Measurements from ENCODE around the gene CUL2. TPM values are rescaled to one million over a fixed set of nuclear protein-coding genes. Genes with fewer than 3 reads are reported as not detected.
"Not testable (repeated sequence)": the region's sequence is repeated elsewhere in the genome, so short reads cannot be mapped to it uniquely, and the experiment has no call there.

The CUL2 gene
- total RNA-seq, 1 donor from 2014 or later: 26.2 TPM

DNA sequence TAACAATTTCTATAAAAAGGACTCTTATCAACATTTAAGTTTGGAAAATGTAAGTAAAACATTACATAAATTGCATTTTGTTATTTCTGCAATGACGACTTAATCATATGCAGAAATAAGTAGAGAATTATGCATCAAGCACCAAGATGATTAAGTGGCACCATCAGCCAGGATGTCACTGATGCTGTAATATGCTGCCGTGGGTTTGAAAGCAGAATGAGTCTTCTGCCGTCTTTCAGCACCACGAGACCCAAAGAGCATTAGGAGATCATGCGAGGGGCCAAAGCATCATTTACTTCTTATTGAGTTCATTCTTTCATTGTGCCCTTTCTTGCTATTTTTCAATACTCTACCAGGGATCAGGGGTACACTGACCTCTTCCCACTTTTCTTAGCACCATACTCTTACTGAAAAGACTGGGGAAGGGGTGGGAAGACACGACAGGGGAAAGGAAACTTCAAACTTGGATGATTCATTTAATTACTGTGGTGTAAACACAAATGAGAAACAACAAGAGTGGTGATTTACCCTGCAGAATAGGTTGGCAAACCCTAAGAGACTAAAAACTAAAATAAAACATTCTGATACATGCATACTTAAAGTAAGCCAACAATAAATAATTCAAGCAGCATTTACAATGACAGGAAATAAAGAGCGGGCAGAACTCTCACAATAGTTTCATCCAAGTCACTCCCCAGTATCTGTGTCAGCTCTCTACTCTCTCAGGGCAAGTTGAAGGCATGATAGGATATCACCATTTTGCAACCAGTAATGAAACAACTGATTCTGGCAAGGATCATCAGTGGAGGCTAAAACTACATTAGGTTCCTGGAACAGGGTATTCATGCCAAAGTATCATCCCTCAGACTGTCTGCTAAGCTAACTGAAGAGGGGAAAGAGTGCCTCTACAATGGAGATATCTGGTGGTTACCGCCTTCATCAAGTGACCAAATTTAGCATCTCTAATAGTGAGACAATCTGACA is 70.8 kb downstream of the CUL2 start:
- no peak for DNase-seq (ENCODE audit: low spot score)

GRCh38 chr10:35017608-35018007 is 72.5 kb downstream of the CUL2 start:
- DNase-seq (ENCODE audit: low spot score): no peak

DNA sequence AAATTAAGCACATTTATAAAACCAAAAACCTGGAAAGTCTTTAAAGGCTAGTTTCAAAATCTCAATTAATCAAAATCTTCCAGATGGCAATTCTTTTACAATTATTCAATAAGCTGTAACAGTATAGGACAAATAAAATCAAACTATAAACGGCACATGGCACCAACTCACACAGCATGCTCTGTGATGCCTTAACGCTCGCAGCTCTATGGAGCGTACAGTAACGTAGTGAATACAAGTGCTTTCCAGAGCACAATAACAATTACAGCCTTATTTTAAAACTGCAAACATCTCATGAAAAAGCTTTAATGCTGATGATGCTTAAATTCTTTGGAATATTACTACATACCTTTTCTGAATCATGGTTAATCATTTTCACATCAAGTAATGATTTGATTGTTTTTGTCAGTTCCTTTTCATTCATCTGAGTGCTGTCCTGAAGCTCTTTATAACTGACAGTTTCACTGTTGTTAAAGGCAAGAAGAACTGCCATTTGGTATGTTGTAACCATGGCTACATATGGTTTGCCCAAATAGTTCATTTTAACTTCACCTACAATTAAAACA is 74.2 kb downstream of the CUL2 start:
- no peak for DNase-seq (ENCODE audit: low spot score)

- no peak for DNase-seq (ENCODE audit: low spot score)
Measured at GRCh38 chr10:35012781-35013180, 77.4 kb downstream of the CUL2 start.

- DNase-seq (ENCODE audit: low spot score): no peak
Measured at GRCh38 chr10:35011771-35012191, 78.4 kb downstream of the CUL2 start.

DNA sequence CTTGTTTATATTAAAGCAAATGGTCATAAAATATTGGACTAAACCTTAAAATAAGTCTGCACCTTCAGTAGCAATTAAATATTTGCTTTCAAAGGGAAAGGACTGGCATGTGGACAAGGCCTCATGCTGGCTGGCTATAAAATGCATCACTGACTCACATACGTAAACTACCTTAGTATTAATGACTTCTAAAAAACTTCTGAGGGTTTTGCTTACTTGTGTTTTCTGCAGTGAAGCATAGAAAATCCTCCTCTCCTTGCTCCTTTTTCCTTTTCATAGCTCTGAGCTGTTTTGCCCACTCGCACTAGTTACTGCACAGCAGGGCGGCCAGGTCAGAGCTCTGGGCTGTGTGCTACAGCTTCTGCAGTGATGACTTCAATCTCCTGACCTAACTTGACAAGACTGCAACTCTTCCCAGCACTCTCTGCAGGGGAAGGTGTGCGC is 82.3 kb downstream of the CUL2 start:
- no peak for DNase-seq (ENCODE audit: low spot score)

- DNase-seq (ENCODE audit: low spot score): no peak
Measured at GRCh38 chr10:35006836-35007235, 83.3 kb downstream of the CUL2 start.

GRCh38 chr10:35005868-35006267 is 84.3 kb downstream of the CUL2 start:
- no peak for DNase-seq (ENCODE audit: low spot score)

- no peak for DNase-seq (ENCODE audit: low spot score)
Measured at GRCh38 chr10:35004651-35005050, 85.5 kb downstream of the CUL2 start.

DNA sequence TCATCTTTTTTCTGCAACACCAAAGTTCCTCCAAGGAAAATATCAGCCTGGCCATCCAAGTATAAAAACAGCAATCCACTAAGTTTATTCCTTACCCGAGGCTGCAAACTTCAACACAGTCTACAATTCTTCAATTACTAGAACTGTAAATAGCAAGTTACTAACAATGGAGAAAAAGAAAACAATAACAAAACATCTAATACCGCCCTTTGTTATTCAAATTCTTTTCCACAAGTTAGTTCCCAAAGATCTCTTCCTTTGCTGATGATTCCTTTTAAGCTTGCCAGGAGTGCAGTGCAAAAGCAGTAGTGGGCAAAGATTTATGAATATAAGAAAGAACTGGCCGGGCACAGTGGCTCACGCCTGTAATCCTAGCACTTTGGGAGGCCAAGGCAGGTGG is 86.2 kb downstream of the CUL2 start:
- DNase-seq (ENCODE audit: low spot score): no peak

DNA sequence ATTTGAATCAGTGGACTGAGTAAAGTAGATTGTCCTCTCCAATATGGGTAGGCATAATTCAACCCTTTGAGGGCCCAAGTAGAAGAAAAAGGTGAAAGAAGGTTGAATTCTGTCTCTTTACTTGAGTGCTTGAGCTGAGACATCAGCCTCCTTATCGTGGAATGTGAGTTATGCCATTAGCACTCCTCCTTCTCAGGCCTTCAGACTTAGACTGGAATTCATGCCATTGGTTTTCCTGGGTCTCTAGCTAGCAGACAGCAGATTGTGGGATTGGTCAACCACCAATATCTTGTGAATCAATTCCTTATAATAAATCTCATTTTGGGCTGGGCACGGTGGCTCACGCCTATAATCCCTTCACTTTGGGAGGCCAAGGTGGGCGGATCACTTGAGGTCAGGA is 89.2 kb downstream of the CUL2 start:
- no peak for DNase-seq (ENCODE audit: low spot score)

- DNase-seq (ENCODE audit: low spot score): no peak
Measured at GRCh38 chr10:34999532-34999931, 90.6 kb downstream of the CUL2 start.

GRCh38 chr10:34998940-34999339 is 91.2 kb downstream of the CUL2 start:
- no peak for DNase-seq (ENCODE audit: low spot score)

GRCh38 chr10:34996843-34997242 is 93.3 kb downstream of the CUL2 start:
- DNase-seq (ENCODE audit: low spot score): peak; percentile 13

DNA sequence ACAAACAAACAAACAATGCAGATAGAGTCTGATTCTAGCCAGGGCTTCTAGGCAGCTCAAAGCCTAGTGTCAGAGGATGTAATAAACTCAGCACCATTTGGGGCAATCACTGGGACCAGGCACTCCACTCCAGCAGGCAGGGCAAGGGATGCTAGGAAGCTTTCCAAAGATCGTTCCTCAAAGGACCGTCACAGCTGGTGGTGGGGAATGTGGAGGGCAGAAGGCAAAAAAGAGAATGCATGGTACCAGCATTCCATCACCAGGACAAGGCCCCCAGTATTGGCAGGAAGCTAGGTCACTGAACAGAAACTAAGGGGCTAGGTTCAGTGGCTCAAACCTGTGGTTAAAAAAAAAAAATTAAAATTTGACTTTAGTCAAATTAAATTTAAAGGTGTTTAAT is 94.2 kb downstream of the CUL2 start:
- no peak for DNase-seq (ENCODE audit: low spot score)

DNA sequence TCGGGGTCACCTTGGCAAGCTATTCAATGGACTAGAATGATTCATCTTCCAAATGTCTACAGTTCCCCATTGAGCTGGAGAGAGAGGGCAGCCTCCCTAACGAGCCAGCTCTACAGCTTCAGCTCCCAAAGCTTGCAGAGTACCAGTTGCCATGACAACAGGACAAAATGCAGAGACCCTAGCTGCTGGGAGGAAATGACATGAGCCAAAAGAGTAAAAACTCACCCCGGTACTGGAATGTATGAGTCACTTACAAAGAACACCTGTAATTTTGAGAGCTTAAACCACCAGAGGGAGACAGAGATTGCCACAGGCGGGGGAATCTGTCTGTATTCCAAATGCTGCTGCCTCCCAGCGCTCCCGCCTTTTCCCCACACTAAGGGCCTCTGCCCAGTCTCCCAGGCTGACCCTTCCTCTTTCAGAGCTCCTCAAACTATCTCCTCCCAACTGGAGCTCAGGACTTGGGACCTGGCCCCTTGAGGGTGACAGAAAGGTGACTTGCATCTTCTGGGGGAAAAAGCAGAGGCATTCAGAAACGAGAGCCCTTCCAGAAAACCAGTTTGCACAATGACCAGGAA is 95.5 kb downstream of the CUL2 start:
- DNase-seq (ENCODE audit: low spot score): peak; percentile 20

DNA sequence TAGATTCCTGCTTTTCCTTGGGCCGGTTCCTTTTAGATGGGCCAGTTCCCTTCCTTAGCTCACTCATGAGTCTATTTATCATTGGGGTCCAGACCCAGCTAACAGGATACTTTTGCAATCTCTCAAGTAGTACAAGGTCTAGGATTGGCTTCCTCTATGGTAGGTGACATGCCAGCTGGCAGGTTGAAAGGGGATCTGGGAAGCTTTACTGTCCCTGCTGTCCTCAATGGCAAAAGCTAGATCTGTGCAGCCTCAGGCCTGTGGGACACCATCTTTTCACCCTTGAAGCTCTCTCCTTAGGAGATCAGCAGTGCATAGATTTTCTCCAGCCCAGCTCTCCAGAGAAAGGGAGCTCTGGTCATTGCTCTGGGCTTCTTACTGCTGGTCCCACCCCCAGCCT is 96.4 kb downstream of the CUL2 start:
- no peak for DNase-seq (ENCODE audit: low spot score)

- DNase-seq (ENCODE audit: low spot score): not testable (repeated sequence)
Measured at GRCh38 chr10:34991117-34991516, 99.0 kb downstream of the CUL2 start.

DNA sequence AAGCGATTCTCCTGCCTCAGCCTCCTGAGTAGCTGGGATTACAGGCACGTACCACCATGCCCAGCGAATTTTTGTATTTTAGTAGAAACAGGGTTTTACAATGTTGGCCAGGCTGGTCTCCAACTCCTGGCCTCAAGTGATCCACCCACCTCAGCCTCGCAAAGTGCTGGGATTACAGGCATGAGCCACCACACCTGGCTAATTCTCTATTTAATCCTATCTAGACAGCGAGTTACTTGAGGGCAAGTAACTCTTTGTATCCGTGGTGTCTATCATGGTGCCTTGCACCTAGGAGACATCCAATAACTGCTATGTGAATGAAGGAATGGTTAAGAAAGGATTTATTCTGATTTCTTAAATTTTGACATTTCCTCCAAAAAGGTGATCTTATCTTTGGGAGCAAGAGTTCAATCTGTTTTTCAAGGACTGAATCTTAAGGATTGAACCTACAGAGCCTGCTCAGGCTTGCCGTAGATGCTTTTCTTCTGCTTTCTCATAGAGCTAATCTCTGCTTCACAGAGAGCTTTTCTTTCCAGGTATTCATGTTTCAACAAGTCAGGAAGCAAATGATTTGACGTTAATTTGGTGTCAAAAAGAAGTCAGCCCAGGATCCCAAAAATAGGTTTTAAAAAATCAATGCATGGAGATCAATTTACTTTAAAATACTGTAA is 101.6 kb downstream of the CUL2 start:
- DNase-seq (ENCODE audit: low spot score): no peak

DNA sequence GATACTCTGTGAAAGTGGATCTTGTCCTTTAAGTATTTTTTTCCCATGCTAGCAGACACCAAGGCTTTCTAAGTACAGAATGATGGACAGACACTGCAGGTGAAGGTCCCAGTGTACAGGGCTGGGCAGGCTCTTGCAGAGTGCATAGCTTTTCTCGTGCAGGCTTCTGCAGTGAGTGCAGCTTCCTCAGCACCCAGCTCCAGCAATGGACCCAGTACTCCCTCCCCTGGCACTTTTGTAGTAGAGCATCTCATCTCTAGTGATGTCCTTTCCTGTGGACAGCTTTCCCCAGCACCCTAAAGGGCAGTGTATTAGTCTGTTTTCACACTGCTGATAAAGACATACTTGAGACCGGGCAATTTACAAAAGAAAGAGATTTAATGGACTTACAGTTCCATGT is 104.3 kb downstream of the CUL2 start:
- no peak for DNase-seq (ENCODE audit: low spot score)

DNA sequence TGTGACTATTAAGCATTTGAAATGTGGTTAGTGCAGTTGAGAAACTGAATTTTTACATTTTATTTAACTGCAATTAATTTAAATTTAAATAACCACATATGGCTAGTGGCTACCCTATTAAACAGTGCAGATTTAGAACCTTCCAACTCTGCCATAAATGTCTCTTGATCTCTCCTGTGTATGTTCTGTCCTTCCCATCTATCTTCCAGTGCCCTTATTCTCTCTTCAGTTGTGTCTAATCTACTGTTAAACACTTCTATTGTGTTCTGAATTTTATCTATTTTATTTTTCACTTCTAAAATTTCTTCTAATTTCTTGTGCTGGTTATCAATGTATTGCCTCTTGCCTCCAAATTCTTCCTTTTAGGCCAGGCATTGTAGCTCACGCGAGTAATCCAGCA is 105.0 kb downstream of the CUL2 start:
- no peak for DNase-seq (ENCODE audit: low spot score)

DNA sequence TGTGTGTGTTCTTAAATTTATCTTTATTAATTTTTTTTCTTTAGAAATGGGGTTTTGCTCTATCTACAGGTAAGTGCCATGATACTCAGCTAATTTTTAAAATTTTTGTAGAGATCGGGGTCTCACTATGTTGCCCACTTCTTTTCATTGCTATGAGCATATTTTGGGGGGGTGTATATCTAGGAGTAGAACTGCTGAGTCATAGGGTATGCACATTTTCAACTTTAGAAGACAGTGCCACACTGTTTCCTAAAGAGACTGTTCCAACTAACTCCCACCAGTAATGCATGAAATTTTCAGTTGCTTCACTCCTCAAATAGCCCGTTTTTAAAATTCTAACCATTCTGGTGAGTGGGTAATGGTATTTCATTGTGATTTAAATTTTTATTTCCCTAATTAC is 108.3 kb downstream of the CUL2 start:
- DNase-seq (ENCODE audit: low spot score): no peak
